Eye (tissue), 1 donor: ENCODE results near the gene TXN2.
"Not testable (repeated sequence)": the region's sequence is repeated elsewhere in the genome, so short reads cannot be mapped to it uniquely, and the experiment has no call there.

Experiments used
- DNase-seq: peaks from one replicate; pipeline ENCODE4 v3.0.0-alpha.2; 2015

Gene TXN2, protein sequence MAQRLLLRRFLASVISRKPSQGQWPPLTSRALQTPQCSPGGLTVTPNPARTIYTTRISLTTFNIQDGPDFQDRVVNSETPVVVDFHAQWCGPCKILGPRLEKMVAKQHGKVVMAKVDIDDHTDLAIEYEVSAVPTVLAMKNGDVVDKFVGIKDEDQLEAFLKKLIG

DNA sequence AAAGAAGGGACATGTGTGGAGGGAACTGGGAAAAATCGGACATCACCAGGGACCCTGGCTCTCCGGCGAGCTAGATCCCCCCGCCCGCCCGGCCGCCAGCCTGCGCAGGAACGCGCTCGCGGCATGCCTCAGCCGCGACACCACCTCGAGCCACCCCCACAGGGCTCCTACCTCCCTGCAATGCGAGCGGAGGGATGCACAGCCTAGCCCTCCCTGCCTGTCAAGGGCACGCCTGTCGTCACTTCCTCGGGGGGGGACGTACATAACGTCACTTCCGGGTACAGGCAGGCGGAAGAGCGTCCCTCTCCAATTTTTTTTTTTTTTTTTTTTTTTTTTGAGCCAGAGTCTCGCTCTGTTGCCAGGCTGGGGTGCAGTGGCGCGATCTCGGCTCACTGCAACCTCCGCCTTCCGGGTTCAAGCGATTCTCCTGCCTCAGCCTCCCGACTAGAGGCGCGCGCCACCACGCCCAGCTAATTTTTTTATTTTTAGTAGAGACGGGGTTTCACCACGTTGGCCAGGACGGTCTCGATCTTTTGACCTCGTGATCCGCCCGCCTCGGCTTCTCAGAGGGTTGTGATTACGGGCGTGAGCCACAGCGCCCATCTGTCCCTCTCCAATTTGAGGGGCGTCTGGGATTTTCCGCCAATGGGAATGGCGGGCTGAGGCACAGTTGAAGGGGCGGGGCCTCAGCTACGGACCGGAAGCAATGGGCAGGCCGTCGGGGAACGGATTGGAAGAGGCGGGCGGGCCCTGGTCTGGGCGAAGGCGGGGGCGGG lies at the start of gene TXN2:
TXN2 (minus strand) TSS at position 248 of the 776 bp plus-strand sequence. CDS start 803 bp downstream, outside the sequence.
- peak; percentile 99 for DNase-seq

DNA sequence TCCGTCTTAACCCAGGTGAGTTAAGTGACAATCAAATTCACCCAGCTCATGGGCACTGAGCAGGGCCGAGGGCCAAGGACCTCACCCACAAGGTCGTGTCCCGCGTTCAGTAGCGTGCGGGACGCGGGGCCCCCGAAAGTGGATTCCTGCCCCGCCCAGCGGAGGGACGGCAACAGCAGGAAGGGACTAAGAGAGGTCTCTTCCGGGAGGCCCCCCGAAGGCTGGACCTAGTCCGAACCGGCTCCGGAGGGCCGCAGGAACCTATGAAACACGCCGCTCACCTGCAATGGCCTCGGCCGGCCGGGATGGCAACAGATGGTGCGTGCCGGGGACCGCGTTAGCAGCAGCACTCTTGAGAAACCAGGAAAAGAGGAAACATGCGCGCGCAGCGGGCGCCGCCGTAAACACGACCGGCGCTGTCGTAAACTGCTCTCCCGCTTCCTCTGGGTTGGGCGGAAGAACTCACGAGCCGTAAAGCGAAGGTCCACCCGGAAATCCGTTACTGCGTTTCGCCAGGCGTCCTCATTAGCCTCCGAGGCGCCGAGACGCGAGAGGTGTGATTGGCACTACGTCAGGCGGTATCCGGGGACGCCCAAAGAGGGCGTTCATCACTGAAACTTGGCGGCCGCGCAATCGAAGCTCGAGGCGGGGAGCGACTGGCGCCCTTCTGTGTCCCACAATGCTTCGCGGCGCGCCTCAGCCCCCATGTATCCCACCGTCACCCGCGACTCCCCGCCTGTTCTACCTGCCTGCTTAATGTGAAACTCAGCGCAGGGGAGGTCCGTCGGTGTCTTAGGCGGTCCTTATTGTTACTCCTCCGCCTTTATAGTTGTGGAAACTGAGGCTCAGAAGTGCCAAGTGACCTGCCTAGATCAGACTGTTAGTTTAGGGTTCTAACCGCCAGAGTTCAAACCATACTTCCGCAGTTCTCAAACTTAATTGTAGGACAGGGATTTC lies 47.6 kb upstream of the TXN2 start, which contains the start of gene EIF3D:
EIF3D (minus strand) TSS at position 372 of the 957 bp plus-strand sequence. CDS start 3,045 bp downstream, outside the sequence.
- DNase-seq = peak; percentile 99

DNA sequence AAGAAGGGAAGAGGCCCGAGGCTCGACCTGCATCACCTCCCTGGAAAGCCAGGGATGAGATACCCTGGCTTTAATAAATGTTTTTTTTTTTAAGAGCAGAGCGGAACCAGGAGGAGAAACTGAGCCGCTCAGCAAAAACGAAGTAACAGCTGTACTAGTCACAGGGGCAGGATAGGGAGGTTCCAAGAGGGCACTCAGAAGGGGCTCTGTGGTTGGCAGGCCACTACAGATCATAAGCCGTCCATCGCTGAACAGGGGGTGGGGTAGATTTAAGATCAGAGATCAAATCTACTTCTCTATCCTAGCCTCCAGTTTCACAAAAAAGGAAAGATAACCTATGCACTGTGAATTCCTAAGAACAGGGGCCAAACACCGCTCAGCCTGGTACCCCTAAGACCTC lies 46.9 kb upstream of the TXN2 start:
- DNase-seq = no peak

DNA sequence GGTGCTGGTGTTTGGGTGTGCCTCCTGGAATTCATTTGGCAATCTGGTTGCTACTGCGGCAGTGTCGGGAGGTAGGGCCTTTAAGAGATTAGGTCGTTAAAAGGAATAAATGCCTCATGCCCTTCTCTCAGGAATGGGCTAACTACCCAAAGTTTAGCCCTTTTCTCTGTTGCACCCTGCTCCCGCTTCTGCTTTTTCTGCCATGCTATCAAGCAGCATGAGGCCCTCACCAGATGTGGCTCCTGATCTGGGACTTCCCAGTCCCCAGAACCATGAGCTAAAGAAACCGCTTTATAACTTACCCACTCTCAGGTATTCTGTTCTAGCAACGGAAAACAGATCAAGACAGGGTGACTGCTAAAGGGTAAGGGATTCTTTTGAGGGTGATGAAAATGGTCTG lies 41.2 kb upstream of the TXN2 start:
- no peak for DNase-seq

DNA sequence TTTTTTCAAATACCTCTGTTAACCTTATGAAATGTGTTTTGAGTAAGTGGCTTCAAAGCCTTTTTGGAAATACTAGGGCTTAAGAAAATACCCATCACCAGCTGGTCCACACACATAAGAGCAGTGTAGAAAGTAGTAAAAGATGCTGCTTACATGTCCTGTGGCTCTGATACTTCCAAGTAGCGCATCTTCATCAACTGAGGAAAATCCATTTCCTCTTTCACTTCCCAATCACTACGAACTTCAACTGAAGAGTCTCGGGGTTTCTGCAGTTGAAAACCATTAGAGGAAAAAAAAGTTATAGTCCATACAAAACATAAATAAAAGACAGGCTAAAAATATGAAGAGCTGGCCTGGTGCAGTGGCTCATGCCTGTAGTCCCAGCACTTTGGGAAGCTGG lies 39.0 kb upstream of the TXN2 start:
- DNase-seq = no peak

DNA sequence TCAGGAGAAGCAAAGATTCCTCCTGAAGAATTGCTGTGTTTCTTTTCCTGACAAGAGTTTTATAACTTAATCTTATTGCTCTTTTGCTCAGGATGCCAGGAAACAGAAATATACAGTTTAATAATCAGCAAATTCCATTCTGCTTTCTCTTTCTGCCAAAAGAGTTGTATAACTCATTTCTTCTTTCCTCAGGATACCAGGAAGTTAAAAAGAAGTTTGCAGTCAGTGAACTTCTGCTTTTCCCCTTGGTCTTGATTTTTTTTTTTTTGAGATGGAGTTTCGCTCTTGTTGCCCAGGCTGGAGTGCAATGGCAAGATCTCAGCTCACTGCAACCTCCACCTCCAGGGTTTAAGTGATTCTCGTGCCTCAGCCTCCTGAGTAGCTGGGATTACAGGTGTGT lies 38.5 kb upstream of the TXN2 start:
- not testable (repeated sequence) for DNase-seq

DNA sequence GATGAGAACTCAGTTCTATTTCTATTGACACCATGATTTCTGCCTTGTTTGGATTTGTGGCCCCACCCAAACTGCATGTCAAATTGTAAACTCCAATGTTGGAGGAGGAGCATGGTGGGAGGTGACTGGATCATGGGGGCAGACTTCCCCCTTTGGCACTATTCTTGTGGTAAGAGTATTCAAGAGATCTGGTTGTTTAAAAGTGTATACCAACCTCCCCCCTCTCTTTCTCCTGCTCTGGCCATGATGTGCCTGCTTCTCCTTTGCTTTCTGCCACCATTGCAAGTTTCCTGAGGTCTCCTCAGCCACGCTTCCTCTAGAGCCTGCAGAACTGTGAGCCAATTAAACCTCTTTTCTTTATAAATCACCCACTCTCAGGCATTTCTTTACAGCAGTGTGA lies 33.3 kb upstream of the TXN2 start:
- DNase-seq = no peak

DNA sequence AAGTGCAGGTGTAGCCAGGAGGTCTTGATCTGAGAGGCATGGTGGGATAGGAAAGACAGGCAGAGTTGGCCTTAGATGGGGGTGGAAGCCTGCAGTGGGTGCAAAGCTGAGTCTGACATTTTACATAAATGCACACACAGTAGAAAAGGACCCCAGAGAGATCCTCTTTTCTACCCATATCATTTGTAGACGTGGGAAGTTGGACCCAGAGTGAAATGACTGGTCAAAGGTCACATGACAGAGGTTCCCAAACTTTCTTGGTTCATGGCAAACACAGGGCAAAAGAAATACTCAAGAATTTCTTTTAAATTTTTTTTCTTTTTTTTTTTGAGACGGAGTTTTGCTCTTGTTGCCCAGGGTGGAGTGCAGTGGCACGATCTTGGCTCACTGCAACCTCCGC lies 31.6 kb upstream of the TXN2 start:
- DNase-seq = no peak

DNA sequence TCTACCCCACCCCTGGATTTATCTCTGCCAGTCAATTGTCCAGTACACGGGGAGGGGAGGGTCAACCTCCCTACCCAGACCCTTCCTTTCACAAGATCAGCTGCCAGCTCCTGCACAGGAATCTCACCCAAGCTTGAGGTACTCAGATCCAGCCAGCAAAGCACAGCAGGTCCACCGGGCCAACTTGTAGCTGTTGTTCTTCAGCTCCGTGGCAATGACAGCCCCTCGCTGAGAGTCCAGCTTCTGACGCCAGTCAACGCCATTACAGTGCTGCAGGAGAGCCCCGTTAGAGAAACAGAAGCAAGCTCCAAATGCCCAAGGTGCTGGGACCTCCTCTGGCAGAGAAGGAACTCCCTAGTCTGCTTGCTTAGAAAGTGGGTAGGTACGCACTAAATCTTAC lies 30.9 kb upstream of the TXN2 start:
- DNase-seq = no peak

DNA sequence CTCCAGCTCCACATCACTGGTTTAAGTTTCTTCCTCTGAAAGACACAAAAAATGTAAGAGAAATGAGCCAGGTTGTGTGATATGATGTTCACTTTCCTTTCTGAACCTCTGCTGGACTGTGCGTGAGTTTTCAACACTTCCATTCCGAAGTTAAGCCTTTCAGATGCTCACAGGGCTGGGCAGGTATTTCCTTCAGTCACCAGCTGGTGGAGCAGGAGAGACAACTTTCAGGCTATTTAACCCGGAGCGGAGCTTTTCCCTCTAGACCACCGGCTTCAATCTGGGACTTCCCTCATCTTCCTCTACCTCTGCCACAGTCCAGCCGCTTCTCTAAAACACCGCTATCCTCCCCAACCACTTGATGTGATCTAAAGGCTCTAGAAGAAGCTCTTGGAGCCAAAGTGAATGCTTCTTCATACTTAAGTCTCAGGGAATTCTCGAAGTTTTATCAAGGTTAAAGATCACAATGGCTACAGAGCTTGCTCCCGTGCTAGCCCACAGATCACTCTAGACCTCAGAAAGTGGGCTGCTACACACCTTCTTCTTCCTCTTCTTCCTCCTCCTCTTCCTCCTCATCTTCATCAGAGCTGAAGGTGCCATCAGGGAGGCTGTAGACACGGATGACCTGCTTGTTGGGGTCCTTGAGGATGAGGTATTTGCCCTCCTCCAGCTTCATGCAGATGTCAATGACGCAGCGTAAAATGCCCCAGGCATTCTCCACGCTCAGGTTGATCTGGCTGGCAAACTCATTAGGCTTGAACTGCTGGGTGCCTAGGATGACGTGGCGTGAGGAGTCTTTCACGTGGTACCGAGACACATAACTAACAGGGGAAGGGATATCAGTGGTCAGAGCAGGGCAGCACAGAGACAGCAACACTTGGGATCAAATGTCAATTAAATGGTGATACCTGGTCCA lies 29.8 kb upstream of the TXN2 start:
- DNase-seq = peak; percentile 79

DNA sequence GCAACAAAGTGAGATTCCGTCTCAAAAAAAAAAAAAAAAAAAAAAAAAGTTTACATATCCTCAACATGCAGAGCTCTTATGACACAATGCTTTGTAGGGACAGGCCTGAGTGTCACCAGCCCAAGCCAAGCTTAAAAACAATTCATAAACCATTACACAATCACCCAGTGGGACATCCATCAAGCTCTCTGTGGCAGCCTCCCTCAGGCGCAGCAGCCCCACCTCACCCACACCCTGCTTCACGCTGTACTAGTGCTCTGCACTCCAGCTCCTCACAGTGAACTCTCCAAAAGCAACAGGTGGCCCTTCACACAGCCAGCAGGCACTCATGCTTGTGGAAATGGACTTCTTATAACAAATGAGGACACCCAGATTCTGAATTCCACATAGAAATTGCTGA lies 28.9 kb upstream of the TXN2 start:
- peak; percentile 5 for DNase-seq

DNA sequence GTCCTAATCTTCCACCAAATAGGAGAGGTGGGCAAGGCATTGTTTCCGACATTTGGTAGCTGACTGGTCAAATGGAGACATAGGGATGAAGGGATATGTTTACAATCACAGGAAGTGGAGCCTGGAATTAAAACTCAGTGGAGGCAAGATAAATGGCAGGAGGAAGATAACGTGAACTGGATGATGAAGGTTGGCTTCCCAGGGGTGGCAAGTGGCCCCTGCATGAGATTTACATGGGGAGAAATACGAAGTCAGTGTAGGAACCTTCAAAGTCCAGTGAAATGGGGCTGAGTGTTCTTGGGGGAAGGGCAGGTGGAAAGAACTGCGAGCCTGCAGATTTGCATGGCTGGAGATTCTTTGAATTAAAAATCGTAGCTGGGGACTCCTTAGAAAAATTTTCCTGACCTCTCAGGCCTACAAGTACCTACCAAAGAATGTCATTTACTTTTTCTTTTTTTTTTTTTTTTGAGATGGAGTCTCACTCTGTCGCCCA lies 26.1 kb upstream of the TXN2 start:
- no peak for DNase-seq

DNA sequence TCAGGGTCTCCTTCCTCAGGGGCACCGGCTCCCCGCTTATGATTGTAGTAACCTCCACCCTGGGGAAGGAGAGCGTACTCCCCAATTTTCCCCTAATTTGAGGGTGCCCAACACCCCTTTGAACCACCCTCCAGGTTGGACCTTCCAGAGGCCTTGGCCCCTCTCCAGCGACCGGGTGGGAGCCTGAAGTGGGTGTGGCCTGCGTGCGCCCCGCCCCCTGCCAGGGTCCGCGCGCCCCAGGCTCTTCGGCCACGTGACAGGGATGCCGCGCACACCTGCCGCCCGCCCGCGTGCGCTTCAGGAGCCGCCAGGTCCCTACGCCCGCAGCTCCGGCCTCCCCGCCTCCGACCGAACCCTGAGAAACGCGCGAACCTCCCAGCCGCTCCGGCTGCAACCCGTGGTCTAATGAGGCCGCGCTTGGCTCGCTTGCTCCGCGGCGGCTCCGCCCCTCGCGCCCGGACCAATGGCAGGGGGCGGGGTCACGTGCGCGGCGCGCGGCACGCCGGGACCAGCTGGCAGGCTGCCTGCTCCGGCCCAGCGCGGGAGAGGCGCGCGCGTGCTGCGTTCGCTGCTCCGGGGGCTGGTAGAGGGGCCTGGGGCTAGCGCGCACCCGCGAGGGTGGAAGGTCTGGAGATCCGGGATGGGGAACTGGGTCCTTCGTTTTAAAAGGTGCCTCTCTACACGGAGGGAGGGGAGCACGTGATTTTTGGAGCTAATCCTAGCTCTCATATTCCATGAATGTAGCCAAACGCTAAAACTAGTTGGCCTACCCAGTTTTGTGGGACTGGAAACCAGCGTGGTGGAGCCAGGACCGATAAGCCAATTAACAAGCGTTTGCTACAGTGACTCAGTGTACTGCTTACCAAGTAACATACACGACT lies 25.4 kb upstream of the TXN2 start, which contains the start of gene FOXRED2:
FOXRED2 (minus strand) TSS at position 404 of the 881 bp plus-strand sequence. CDS start 618 bp downstream, outside the sequence.
- peak; percentile 96 for DNase-seq

DNA sequence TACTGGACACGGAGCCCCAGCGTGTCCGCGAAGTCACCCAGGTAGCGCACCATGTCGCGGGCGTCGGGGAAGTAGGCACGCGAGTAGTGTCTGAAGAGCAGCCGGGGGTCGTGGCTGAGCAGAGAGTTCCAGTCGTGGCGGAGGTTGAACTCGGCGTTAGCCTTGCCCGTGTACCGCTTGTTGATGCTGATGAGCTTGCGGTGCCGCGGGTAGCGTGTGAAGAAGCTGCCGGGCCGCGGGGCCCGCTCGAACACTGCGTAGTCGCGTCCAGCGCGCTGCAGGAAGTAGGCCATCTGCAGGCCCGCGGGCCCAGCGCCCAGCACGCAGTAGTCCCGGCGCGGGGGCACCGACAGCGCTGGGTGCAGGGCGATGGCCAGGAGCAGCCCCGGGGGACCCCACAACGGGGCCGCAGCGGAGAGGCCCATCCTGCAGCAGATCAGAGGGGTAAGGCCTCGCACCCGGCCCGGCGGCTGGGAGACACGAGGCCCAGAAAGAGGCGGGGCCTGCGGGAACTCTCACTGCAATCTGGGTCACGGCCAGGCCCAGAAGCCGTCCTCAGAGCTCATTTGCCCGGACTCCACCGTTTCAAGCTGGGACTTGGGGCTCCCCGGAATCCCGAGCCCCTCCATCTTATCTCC lies 24.7 kb upstream of the TXN2 start:
- no peak for DNase-seq

DNA sequence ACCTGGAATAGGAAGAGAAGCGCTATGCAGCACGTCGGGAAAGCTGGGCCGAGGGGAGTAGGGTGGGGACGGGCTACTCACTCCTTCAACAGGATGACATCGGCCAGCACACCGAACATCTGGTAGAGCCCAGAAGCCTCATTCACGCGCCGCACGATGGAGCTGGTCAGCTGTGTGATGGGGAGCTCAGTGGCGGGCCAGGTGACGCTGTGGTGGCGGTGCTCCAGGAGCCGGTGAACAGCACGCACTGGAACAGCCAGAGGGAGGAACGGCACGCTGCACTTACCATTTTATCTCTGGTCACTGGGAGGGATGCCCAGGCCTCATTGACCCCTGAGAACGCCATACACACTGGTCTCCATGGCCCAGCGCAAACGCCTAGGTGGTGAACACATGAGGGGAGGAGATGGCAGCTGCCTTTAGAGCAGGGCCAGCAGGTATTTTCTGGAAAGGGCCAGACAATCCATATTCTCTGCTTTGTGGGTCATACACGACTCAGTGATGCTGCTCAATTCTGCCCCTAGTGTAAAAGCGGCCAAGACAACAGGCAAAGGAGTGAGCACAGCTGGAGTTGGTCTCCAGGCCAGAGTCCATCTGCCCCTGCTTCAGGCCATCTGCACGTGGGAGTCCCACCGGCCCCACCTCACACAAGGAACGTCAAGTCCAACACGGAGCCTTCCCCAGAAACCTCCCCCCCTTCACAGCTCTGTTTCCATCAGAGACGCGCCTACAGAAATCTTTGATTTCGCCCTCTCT lies 16.6 kb upstream of the TXN2 start:
- DNase-seq = no peak

DNA sequence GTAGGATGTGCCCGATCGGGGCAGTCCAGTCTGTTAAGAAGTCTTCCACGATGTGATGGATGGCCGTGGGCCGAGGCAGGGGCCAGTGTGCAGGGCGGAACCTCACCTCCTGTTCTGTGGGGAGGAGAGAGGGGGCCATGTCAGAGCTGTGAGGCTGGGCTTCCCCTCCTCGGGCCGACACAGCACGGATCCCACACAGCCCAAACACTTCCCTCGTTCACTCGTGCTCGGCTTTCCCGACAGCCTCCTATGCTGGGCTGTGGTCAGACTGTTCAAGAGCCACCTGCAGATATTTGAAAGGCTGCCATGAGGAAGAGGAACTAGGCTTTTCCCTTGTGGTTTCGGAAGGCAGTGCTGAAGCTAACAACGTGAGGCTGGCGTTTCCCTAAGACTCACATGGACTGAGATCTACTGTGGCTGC lies 12.3 kb upstream of the TXN2 start:
- no peak for DNase-seq

DNA sequence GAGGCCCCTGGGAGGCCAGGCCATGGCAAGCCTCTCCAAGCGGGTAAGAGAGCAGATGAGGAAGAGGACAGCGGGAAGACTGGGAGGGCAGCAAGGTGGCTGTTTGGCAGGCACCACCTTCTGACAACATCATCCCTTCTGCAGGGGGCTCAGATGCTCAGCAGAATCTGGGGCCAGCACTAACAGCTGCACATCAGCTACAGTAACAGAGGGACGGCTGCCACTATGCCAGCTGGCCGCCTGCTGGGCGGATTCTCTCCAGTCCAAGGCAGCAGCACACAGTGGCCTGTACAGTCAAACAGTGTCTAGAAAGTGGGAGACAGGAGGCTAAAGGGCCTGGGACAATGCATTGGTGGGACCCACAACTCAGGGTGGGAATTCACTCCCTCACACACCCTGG lies 10.7 kb upstream of the TXN2 start:
- no peak for DNase-seq

DNA sequence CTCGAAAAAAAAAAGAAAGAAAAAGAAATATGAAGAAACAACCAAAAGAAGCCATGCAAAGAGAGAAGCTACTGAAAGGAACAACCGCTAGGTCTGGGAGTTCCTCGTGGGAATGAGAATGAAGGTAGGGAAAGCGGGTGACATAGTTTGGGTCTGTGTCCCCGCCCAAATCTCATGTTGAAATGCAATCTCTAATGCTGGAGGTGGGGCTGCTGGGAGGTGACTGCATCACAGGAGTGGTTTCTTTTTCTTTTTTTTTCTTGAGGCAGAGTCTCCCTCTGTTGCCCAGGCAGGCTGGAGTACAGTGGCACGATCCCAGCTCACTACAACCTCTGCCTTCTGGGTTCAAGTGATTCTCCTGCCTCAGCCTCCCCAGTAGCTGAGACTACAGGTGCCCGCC lies 9.7 kb upstream of the TXN2 start:
- DNase-seq = no peak

DNA sequence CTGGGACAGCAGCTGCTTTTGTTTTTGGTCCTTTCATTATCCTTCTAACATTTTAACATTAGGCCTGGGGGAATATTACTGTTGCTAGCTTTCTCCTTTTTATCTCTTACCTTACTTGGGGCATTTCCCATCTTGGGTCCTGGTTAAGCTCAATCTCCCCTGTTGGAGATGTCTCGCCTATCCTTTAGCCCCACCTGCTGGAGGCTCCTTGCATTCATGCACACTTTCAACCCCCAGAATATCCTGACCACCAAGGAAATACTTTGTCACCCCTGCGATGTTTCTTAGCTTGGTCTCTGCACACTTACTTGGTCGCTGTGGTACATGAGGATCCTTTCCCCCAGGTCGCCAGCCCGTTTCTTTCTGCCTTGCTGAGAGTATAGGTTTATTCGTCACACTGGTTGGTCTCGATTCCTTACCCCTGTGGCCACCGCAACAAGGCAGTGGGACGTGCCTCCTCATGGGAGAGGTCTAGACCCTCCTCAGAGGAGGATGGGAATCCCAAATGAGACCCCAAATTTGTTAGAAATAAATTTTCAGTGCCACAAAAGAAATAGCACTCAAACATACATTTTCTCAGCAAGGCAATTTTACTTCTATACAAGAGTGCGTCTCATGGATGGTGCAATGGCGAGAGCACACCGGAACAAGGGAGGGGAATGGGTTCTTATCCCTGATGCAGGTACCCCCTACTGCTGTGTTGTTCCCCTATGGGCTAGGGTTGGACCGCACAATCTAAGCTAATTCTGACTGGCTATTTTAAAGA lies 5.4 kb upstream of the TXN2 start:
- DNase-seq = peak; percentile 54
